H1 (cell line): ENCODE data around the gene JAK2. TPM values are rescaled to one million over a fixed set of nuclear protein-coding genes. Genes with fewer than 3 reads are reported as not detected.

ENCODE experiments used
- CTCF ChIA-PET: fragments of 300-600 bp; sonication (Branson Sonifier 250); formaldehyde crosslinking; loops from one replicate; lab custom pipeline; 2021; ENCODE audit not compliant: partially characterized antibody; lab: Charles Lee
- POLR2A ChIA-PET: fragments of 300-600 bp; sonication (Branson Sonifier 250); formaldehyde crosslinking; loops from one replicate; lab custom pipeline; 2021; ENCODE audit warnings: inconsistent platforms; ENCODE audit not compliant: partially characterized antibody; lab: Charles Lee
- DNase-seq, 2 experiments: peaks; one replicate each; pipeline versions ENCODE4 v3.0.0 to v3.0.0-alpha.2; 2010 to 2022; ENCODE audit warnings: low spot score in 2 of 2, low read depth in 1 of 2, mixed read lengths in 1 of 2
- FAIRE-seq: peaks from 2 replicates; lab custom pipeline; 2011; peaks lifted over from hg19 to GRCh38; lab: Jason Lieb, UNC
- H2AFZ ChIP-seq: 2 replicates; pipeline ENCODE4 v1.8.1; 2012; ENCODE audit warnings: low read length, inconsistent platforms
- H2AK5ac ChIP-seq: 2 replicates; pipeline ENCODE4 v1.6.1; 2013; ENCODE audit warnings: low read depth, low read length
- H2BK120ac ChIP-seq: replicated peaks from 2 replicates; pipeline ENCODE3; 2013; ENCODE audit warnings: low read depth, low read length, inconsistent platforms
- H2BK12ac ChIP-seq: 2 replicates; pipeline ENCODE4 v1.6.1; 2013; ENCODE audit warnings: low read depth, low read length
- H2BK15ac ChIP-seq: 2 replicates; pipeline ENCODE4 v1.6.1; 2013; ENCODE audit warnings: low read length
- H2BK20ac ChIP-seq: 2 replicates; pipeline ENCODE4 v1.6.1; 2013; ENCODE audit warnings: low read length
- H2BK5ac ChIP-seq: 2 replicates; pipeline ENCODE4 v1.6.1; 2013; ENCODE audit warnings: low read depth, low read length
- H3K14ac ChIP-seq: 2 replicates; pipeline ENCODE4 v1.6.1; 2013; ENCODE audit warnings: inconsistent platforms; ENCODE audit not compliant: insufficient read length
- H3K18ac ChIP-seq: 2 replicates; pipeline ENCODE4 v1.6.1; 2013; ENCODE audit warnings: low read length; ENCODE audit errors: extremely low read depth
- H3K23ac ChIP-seq: 2 replicates; pipeline ENCODE4 v1.6.1; 2013; ENCODE audit warnings: inconsistent platforms; ENCODE audit not compliant: insufficient read length
- H3K23me2 ChIP-seq: 2 replicates; pipeline ENCODE4 v1.6.1; 2013; ENCODE audit warnings: low read depth, low read length
- H3K27ac ChIP-seq: 2 replicates; pipeline ENCODE4 v1.6.1; 2011; ENCODE audit warnings: low read depth, low read length, inconsistent platforms
- H3K27me3 ChIP-seq, 4 experiments: replicated peaks in 1 of 4; 1 replicate in 1 of 4; 2 replicates in 3 of 4; pipeline versions ENCODE4 v1.6.1 to v1.8.1; 2011 to 2013; ENCODE audit warnings: low read length in 3 of 4, mild to moderate bottlenecking in 3 of 4, inconsistent platforms in 2 of 4, mixed read lengths in 2 of 4, moderate library complexity in 1 of 4; ENCODE audit not compliant: control insufficient read depth in 3 of 4, insufficient read depth in 3 of 4; ENCODE audit errors: extremely low read depth in 1 of 4
- H3K36me3 ChIP-seq, 4 experiments: 2 replicates each; pipeline versions ENCODE4 v1.6.1 to v1.8.1; 2011 to 2013; ENCODE audit warnings: mild to moderate bottlenecking in 4 of 4, low read length in 3 of 4, moderate library complexity in 2 of 4, control low read depth in 1 of 4, inconsistent platforms in 1 of 4; ENCODE audit not compliant: insufficient read depth in 4 of 4, control insufficient read depth in 2 of 4
- H3K4ac ChIP-seq: replicated peaks from 2 replicates; pipeline ENCODE3; 2013; ENCODE audit warnings: low read length, low read depth, mixed read lengths, inconsistent platforms; ENCODE audit not compliant: insufficient read length
- H3K4me1 ChIP-seq, 4 experiments: replicated peaks in 1 of 4; 1 replicate in 1 of 4; 2 replicates in 3 of 4; pipeline versions ENCODE4 v1.6.1 to v1.8.1; 2011 to 2013; ENCODE audit warnings: low read length in 3 of 4, inconsistent platforms in 2 of 4, mixed read lengths in 1 of 4; ENCODE audit not compliant: insufficient read depth in 4 of 4, control insufficient read depth in 3 of 4
- H3K4me2 ChIP-seq, 2 experiments: 2 replicates each; pipeline versions ENCODE4 v1.6.1 to v1.8.1; 2011 to 2013; ENCODE audit warnings: low read depth in 2 of 2, low read length in 2 of 2, control low read depth in 1 of 2, inconsistent platforms in 1 of 2, mild to moderate bottlenecking in 1 of 2; ENCODE audit not compliant: insufficient read depth in 1 of 2
- H3K4me3 ChIP-seq, 4 experiments: fragments of 200-600, 300-600 bp in 1 of 4; sonication (generic), shearing (Covaris generic), sonication (Bioruptor Twin) in 1 of 4; 2 replicates each; pipeline versions ENCODE4 v1.5.1 to v1.8.1; 2011 to 2016; ENCODE audit warnings: low read length in 4 of 4, low read depth in 3 of 4, control low read depth in 2 of 4, inconsistent platforms in 2 of 4, mild to moderate bottlenecking in 2 of 4, mixed read lengths in 1 of 4, moderate library complexity in 1 of 4; ENCODE audit not compliant: insufficient read depth in 2 of 4; ENCODE audit errors: extremely low read depth in 1 of 4
- H3K56ac ChIP-seq: replicated peaks from 2 replicates; pipeline ENCODE3; 2013; ENCODE audit warnings: low read depth, mild to moderate bottlenecking, mixed read lengths, low read length, inconsistent platforms; ENCODE audit not compliant: insufficient read length
- H3K79me1 ChIP-seq: 2 replicates; pipeline ENCODE4 v1.6.1; 2013; ENCODE audit warnings: low read depth, low read length, control low read depth
- H3K79me2 ChIP-seq, 2 experiments: 2 replicates each; pipeline versions ENCODE4 v1.6.1 to v1.8.1; 2012 to 2013; ENCODE audit warnings: low read length in 2 of 2, mild to moderate bottlenecking in 2 of 2, inconsistent platforms in 1 of 2; ENCODE audit not compliant: insufficient read depth in 2 of 2, control insufficient read depth in 1 of 2
- H3K9ac ChIP-seq, 4 experiments: replicated peaks in 1 of 4; 1 replicate in 1 of 4; 2 replicates in 3 of 4; pipeline versions ENCODE4 v1.6.1 to v1.8.1; 2011 to 2013; ENCODE audit warnings: low read depth in 3 of 4, low read length in 3 of 4, control low read depth in 2 of 4, mild to moderate bottlenecking in 2 of 4, moderate library complexity in 2 of 4, inconsistent platforms in 1 of 4; ENCODE audit errors: extremely low read depth in 1 of 4
- H3K9me3 ChIP-seq, 2 experiments: 2 replicates each; pipeline versions ENCODE4 v1.6.1 to v1.8.1; 2012 to 2013; ENCODE audit warnings: mild to moderate bottlenecking in 2 of 2, moderate library complexity in 2 of 2, control low read depth in 1 of 2, inconsistent platforms in 1 of 2, low read depth in 1 of 2, low read length in 1 of 2, mixed read lengths in 1 of 2; ENCODE audit not compliant: insufficient read depth in 2 of 2
- H4K20me1 ChIP-seq, 2 experiments: replicated peaks in 1 of 2; 2 replicates each; pipeline versions ENCODE3 to v1.8.1; 2011 to 2013; ENCODE audit warnings: inconsistent platforms in 2 of 2, low read length in 2 of 2, mild to moderate bottlenecking in 1 of 2; ENCODE audit not compliant: insufficient read depth in 2 of 2, control insufficient read depth in 1 of 2
- H4K5ac ChIP-seq: 2 replicates; pipeline ENCODE4 v1.6.1; 2013; ENCODE audit warnings: low read length, low read depth, mixed read lengths, inconsistent platforms; ENCODE audit not compliant: insufficient read length
- H4K8ac ChIP-seq: 2 replicates; pipeline ENCODE4 v1.8.0; 2013; ENCODE audit warnings: mild to moderate bottlenecking, moderate library complexity, low read length, inconsistent platforms; ENCODE audit not compliant: insufficient read depth; ENCODE audit errors: extremely low read depth
- H4K91ac ChIP-seq: replicated peaks from 2 replicates; pipeline ENCODE3; 2013; ENCODE audit warnings: low read length, mixed read lengths, inconsistent platforms; ENCODE audit not compliant: insufficient read length
- BCL11A ChIP-seq, 2 experiments: IDR thresholded peaks; one replicate each; pipeline ENCODE4 v1.6.1; 2011; ENCODE audit warnings: low read depth in 2 of 2, low read length in 2 of 2, mild to moderate bottlenecking in 2 of 2
- CBX5 ChIP-seq: fragments of 300-800, 300-1000 bp; sonication (generic); IDR thresholded peaks from 2 replicates; pipeline ENCODE4 v1.7.1; 2016; ENCODE audit warnings: antibody characterized with exemption, low read length, low read depth
- CBX8 ChIP-seq: fragments of 300-800, 300-1000 bp; sonication (generic); IDR thresholded peaks from 2 replicates; pipeline ENCODE4 v1.7.1; 2016; ENCODE audit warnings: low read depth, low read length, borderline replicate concordance
- CEBPB ChIP-seq: IDR thresholded peaks from 2 replicates; pipeline ENCODE4 v1.6.1; 2012; ENCODE audit warnings: low read depth, low read length
- GABPA ChIP-seq: IDR thresholded peaks from 2 replicates; pipeline ENCODE4 v1.6.1; 2011; ENCODE audit warnings: mild to moderate bottlenecking, low read length, moderate library complexity, borderline replicate concordance; ENCODE audit not compliant: insufficient read depth
- KDM1A ChIP-seq: fragments of 200-600, 300-600 bp; sonication (generic); IDR thresholded peaks from 2 replicates; pipeline ENCODE4 v1.7.1; 2016; ENCODE audit warnings: mild to moderate bottlenecking, low read length, borderline replicate concordance
- KDM5A ChIP-seq: fragments of 200-600 bp; IDR thresholded peaks from 2 replicates; pipeline ENCODE4 v1.7.1; 2012; ENCODE audit warnings: mild to moderate bottlenecking, low read length, inconsistent platforms, mixed read lengths
- MAFK ChIP-seq: IDR thresholded peaks from 2 replicates; pipeline ENCODE4 v1.6.1; 2012; ENCODE audit warnings: low read depth, mild to moderate bottlenecking, improper control_type of control experiment, low read length
- NRF1 ChIP-seq: IDR thresholded peaks from 2 replicates; pipeline ENCODE4 v1.6.1; 2011; ENCODE audit warnings: mild to moderate bottlenecking, low read depth, low read length, improper control_type of control experiment
- TAF1 ChIP-seq: IDR thresholded peaks from 2 replicates; pipeline ENCODE4 v1.6.1; 2011; ENCODE audit warnings: mild to moderate bottlenecking, low read depth, low read length
- WGBS, 2 experiments: shearing (Covaris generic) in 1 of 2; methylation state at CpG; one replicate each; pipeline versions ENCODE4 v1.1.6 to v1.1.7; 2013 to 2015; ENCODE audit warnings: low lambda C conversion rate in 2 of 2, mixed read lengths in 2 of 2, inconsistent platforms in 1 of 2, low coverage in 1 of 2, missing lambda C conversion rate in 1 of 2; ENCODE audit not compliant: insufficient replicate concordance in 2 of 2, insufficient coverage in 1 of 2, insufficient read length in 1 of 2; ENCODE audit errors: extremely low coverage in 1 of 2, missing lambda C conversion rate in 1 of 2; 5-methylcytosine and 5-hydroxymethylcytosine counted together
- polyA plus RNA-seq, 7 experiments: library from polyadenylated mRNA; depleted of rRNA in 3 of 7; stranded (reverse) in 5 of 7; unstranded in 2 of 7; fragments of >200 nt in 5 of 7; fragments of 200-250 nt in 2 of 7; gene quantifications; 1 replicate in 5 of 7; 2 replicates in 1 of 7; 4 replicates in 1 of 7; pipeline versions ENCODE4 v1.2.1 to v1.2.3, GENCODE V29; 2011 to 2013; ENCODE audit warnings: missing spikeins in 2 of 7, mixed read lengths in 2 of 7
- total RNA-seq: library from RNA; stranded (reverse); fragmentation: NEBNext Ultra II Directional; extraction: Animal tissue kit (Norgen Biotek cat#: 25700); gene quantifications from 2 replicates; pipeline ENCODE4 v1.2.1, GENCODE V29; 2021
- TF ChIP-seq, protein P1 (sequence below), 3 experiments: IDR thresholded peaks; 1 replicate in 2 of 3; 2 replicates in 1 of 3; pipeline versions ENCODE4 v1.5.1 to v1.6.1; 2011; ENCODE audit warnings: low read length in 3 of 3, mild to moderate bottlenecking in 3 of 3, inconsistent platforms in 2 of 3, low read depth in 1 of 3, moderate library complexity in 1 of 3; ENCODE audit not compliant: insufficient read depth in 1 of 3; ENCODE audit errors: control extremely low read depth in 1 of 3

Gene JAK2
- total and polyA plus RNA-seq, 2 of the 8 experiments (the other 6 are each of a cell fraction or from before 2014, with no cell fraction given) = 0.50 to 2.1 TPM

DNA sequence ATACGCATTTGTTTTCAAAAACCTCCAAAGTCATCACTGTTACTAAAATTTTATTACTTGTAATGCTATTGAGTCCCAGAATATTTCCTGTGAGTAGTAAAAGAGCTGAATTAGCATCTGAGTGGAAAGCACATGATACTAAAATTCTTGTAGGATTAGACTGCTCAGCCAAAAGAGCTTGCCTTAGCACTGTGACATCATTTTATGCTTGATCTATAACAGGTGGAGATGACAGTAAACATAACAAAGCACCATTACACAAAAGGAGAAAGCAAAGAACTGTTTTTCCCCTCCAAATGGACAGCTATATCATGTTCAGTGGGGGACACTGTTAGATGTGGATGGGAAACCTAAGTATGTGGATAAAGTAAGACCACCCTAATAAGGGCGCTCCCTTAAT, 5.8 kb upstream of the JAK2 start:
- no peak overlapping the region for H4K5ac ChIP-seq
- ChIA-PET CTCF (interaction anchor here (1.2 to 1.5 kb wide), 2 partner anchors 9 to 55 kb away, joined by 3 to 5 read pairs; no protein-coding TSS in a partner anchor), POLR2A (interaction anchor here (0.8 kb wide), 1 partner anchor 20 kb away, joined by 3 read pairs; no protein-coding TSS in a partner anchor)
- H3K23me2 ChIP-seq = peaks cover 4% of the 10 kb centered on the region; the same call in 1 of the 2 replicates
- no peak overlapping the region for H2BK5ac ChIP-seq
- H2BK120ac ChIP-seq = no peak overlapping the region
- no peak overlapping the region for H3K4me2 ChIP-seq
- no peak overlapping the region for H3K9ac ChIP-seq
- H3K9me3 ChIP-seq = no peaks in the 10 kb centered on the region
- H2BK15ac ChIP-seq = no peak overlapping the region
- H3K4ac ChIP-seq = no peak overlapping the region
- 85% methylated on average over 2 of the region's 2 CpGs; no CpG with 5 or more reads in 1 of the 2 experiments for WGBS, 2 experiments
- H3K27ac ChIP-seq = no peak overlapping the region
- FAIRE-seq (no peak), DNase-seq (no peak)
- no peak overlapping the region for H2BK12ac ChIP-seq
- H2AFZ ChIP-seq = no peak overlapping the region
- no peaks in the 10 kb centered on the region for H3K36me3 ChIP-seq
- no peak overlapping the region for H3K14ac ChIP-seq
- no peaks in the 10 kb centered on the region for H3K79me2 ChIP-seq
- peaks cover 0 to 3% (median 1%) of the 10 kb centered on the region in 4 experiments; a peak in 2 of 7 replicates for H3K4me1 ChIP-seq
- no peak overlapping the region for H3K23ac ChIP-seq
- no peaks in the 10 kb centered on the region for H3K27me3 ChIP-seq
- H3K4me3 ChIP-seq = no peak overlapping the region
- H4K91ac ChIP-seq = no peak overlapping the region
- no peaks in the 10 kb centered on the region for H3K79me1 ChIP-seq
- no peak overlapping the region for H2BK20ac ChIP-seq
- H3K18ac ChIP-seq = no peak overlapping the region
- no peak overlapping the region for H4K8ac ChIP-seq
- H3K56ac ChIP-seq = no peak overlapping the region
- H2AK5ac ChIP-seq = no peak overlapping the region
- no peaks in the 10 kb centered on the region for H4K20me1 ChIP-seq
- TF ChIP-seq KDM5A = no peak
- no peak for TF ChIP-seq CBX5
- TF ChIP-seq, protein P1, sequence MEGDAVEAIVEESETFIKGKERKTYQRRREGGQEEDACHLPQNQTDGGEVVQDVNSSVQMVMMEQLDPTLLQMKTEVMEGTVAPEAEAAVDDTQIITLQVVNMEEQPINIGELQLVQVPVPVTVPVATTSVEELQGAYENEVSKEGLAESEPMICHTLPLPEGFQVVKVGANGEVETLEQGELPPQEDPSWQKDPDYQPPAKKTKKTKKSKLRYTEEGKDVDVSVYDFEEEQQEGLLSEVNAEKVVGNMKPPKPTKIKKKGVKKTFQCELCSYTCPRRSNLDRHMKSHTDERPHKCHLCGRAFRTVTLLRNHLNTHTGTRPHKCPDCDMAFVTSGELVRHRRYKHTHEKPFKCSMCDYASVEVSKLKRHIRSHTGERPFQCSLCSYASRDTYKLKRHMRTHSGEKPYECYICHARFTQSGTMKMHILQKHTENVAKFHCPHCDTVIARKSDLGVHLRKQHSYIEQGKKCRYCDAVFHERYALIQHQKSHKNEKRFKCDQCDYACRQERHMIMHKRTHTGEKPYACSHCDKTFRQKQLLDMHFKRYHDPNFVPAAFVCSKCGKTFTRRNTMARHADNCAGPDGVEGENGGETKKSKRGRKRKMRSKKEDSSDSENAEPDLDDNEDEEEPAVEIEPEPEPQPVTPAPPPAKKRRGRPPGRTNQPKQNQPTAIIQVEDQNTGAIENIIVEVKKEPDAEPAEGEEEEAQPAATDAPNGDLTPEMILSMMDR (IDR thresholded peaks at IDR 0.05; ENCODE audit: control extremely low read depth in 1 of 3, insufficient read depth in 1 of 3, low read depth in 1 of 3, low read length in 3 of 3) = no peak
- TF ChIP-seq GABPA = no peak
- TF ChIP-seq MAFK = no peak
- TF ChIP-seq NRF1 = no peak
- TF ChIP-seq CEBPB = no peak
- no peak for TF ChIP-seq TAF1
- no peak for TF ChIP-seq KDM1A
- no peak for TF ChIP-seq CBX8
- no peak for TF ChIP-seq BCL11A (IDR thresholded peaks at IDR 0.05; ENCODE audit: low read depth in 2 of 2, low read length in 2 of 2)
